ENCODE measurements around the gene PRLR. TPM values are rescaled to one million over a fixed set of nuclear protein-coding genes. Genes with fewer than 3 reads are reported as not detected.

The PRLR gene
- total and polyA plus RNA-seq, 2 of the 8 experiments (the other 6 are each of a cell fraction or from before 2014, with no cell fraction given), result 0.53 to 2.5 TPM

- Histone ChIP-seq H3K18ac (ENCODE audit: extremely low read depth, low read length) (no peak overlapping the region), H3K27ac (ENCODE audit: low read depth, low read length) (no peak overlapping the region), H3K9me3 (ENCODE audit: insufficient read depth in 2 of 2, low read depth in 1 of 2, low read length in 1 of 2) (no peaks in the 10 kb centered on the region), H4K8ac (ENCODE audit: extremely low read depth, insufficient read depth, low read length) (no peak overlapping the region), H3K56ac (replicated peaks; ENCODE audit: insufficient read length, low read depth, low read length) (no peak overlapping the region), H3K27me3 (replicated peaks in 1 of 4; ENCODE audit: control insufficient read depth in 3 of 4, extremely low read depth in 1 of 4, insufficient read depth in 3 of 4, low read length in 3 of 4) (no peaks in the 10 kb centered on the region), H3K79me1 (ENCODE audit: low read depth, low read length) (no peaks in the 10 kb centered on the region), H3K14ac (ENCODE audit: insufficient read length) (no peak overlapping the region), H3K23ac (ENCODE audit: insufficient read length) (no peak overlapping the region), H4K20me1 (replicated peaks in 1 of 2; ENCODE audit: control insufficient read depth in 1 of 2, insufficient read depth in 2 of 2, low read length in 2 of 2) (no peaks in the 10 kb centered on the region), H2BK20ac (ENCODE audit: low read length) (no peak overlapping the region), H2BK5ac (ENCODE audit: low read depth, low read length) (no peak overlapping the region), H3K4ac (replicated peaks; ENCODE audit: insufficient read length, low read depth, low read length) (no peak overlapping the region), H3K4me2 (ENCODE audit: insufficient read depth in 1 of 2, low read depth in 2 of 2, low read length in 2 of 2) (no peak overlapping the region), H3K23me2 (ENCODE audit: low read depth, low read length) (no peaks in the 10 kb centered on the region), H2BK15ac (ENCODE audit: low read length) (no peak overlapping the region), H3K4me1 (replicated peaks in 1 of 4; ENCODE audit: control insufficient read depth in 3 of 4, insufficient read depth in 4 of 4, low read length in 3 of 4) (peaks cover 0 to 10% (median 0%) of the 10 kb centered on the region in 4 experiments; a peak in 3 of 7 replicates), H2BK120ac (replicated peaks; ENCODE audit: low read depth, low read length) (no peak overlapping the region), H3K36me3 (ENCODE audit: control insufficient read depth in 2 of 4, insufficient read depth in 4 of 4, low read length in 3 of 4) (no peaks in the 10 kb centered on the region), H2AK5ac (ENCODE audit: low read depth, low read length) (no peak overlapping the region), H3K79me2 (ENCODE audit: control insufficient read depth in 1 of 2, insufficient read depth in 2 of 2, low read length in 2 of 2) (no peaks in the 10 kb centered on the region), H4K91ac (replicated peaks; ENCODE audit: insufficient read length, low read length) (no peak overlapping the region), H3K4me3 (ENCODE audit: extremely low read depth in 1 of 4, insufficient read depth in 2 of 4, low read depth in 3 of 4, low read length in 4 of 4) (no peak overlapping the region), H4K5ac (ENCODE audit: insufficient read length, low read depth, low read length) (no peak overlapping the region), H2AFZ (ENCODE audit: low read length) (no peak overlapping the region), H2BK12ac (ENCODE audit: low read depth, low read length) (no peak overlapping the region), H3K9ac (replicated peaks in 1 of 4; ENCODE audit: extremely low read depth in 1 of 4, low read depth in 3 of 4, low read length in 3 of 4) (no peak overlapping the region)
- WGBS, 2 experiments (ENCODE audit: extremely low coverage in 1 of 2, insufficient coverage in 1 of 2, insufficient read length in 1 of 2, insufficient replicate concordance in 2 of 2, low coverage in 1 of 2, low lambda C conversion rate in 2 of 2, missing lambda C conversion rate in 1 of 2), result 85% methylated on average over 6 of the region's 6 CpGs; no CpG with 5 or more reads in 1 of the 2 experiments
- FAIRE-seq, result no peak
- DNase-seq (ENCODE audit: low read depth in 1 of 2, low spot score in 2 of 2), result no peak
- ChIA-PET CTCF (ENCODE audit: partially characterized antibody) (no interaction called here), POLR2A (ENCODE audit: partially characterized antibody) (no interaction called here)
- no peak for TF ChIP-seq CHD1 (IDR thresholded peaks at IDR 0.05; ENCODE audit: low read depth, low read length)
- no peak for TF ChIP-seq YY1 (IDR thresholded peaks at IDR 0.05; ENCODE audit: low read depth, low read length)
- TF ChIP-seq POLR2A (IDR thresholded peaks at IDR 0.05; ENCODE audit: control extremely low read depth in 1 of 2, low read depth in 2 of 2, low read length in 2 of 2), result no peak
- TF ChIP-seq CTBP2 (IDR thresholded peaks at IDR 0.05; ENCODE audit: borderline replicate concordance, insufficient read depth, insufficient read length, low read length), result no peak
- no peak for TF ChIP-seq POLR2AphosphoS5 (IDR thresholded peaks at IDR 0.05; ENCODE audit: low read depth, low read length)
Measured at GRCh38 chr5:35032356-35032755, 197.9 kb downstream of the PRLR start.
